NCI-H128 (cell line): ENCODE data around the gene IQUB.
"Not testable (repeated sequence)": the region's sequence is repeated elsewhere in the genome, so short reads cannot be mapped to it uniquely, and the experiment has no call there.

ENCODE experiments used
- DNase-seq: peaks from one replicate; lab custom pipeline; 2025; ENCODE audit not compliant: unreplicated experiment; lab: John Stamatoyannopoulos, UW

IQUB gene

GRCh38 chr7:123548406-123548805 is 14.0 kb upstream of the IQUB start:
- no peak for DNase-seq

DNA sequence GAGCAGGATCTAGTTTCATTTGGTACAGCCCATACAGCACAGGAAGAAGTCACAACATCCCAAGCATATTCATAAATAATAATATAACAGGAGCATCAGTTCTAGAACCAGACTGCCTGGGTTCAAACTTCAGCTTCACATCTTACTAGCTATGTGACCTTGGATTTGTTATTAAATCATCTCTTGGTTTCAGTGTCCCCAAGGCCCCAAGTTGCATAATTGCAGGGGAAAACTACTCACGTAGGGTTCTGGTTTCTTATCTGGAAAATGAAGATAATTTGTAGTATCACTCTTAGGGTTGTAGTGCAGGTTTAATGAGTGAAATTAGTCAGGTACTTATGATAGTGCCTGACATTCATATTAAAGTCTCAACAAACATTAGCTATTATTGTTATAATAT is 5.5 kb upstream of the IQUB start:
- no peak for DNase-seq

- DNase-seq: no peak
Observed at GRCh38 chr7:123538897-123539296, 4.5 kb upstream of the IQUB start.

GRCh38 chr7:123538189-123538714 is 3.9 kb upstream of the IQUB start:
- DNase-seq: no peak

GRCh38 chr7:123537026-123537642 is 2.7 kb upstream of the IQUB start:
- DNase-seq: no peak

DNA sequence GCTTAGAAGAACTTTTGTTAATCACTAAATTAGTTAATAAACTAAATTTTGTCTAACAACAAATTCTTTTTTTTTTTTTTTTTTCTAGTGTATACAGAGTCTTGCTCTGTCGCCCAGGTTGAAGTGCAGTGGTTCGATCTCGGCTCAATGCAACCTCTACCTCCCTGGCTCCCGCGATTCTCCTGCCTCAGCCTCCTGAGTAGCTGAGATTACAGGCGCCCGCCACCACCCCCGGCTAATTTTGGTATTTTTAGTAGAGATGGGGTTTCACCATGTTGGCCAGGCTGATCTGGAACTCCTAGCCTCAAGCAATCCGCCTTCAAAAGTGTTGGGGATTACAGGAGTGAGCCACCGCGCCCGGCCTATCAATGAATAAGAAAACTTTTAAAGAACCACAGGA is 1.1 kb upstream of the IQUB start:
- DNase-seq: no peak

DNA sequence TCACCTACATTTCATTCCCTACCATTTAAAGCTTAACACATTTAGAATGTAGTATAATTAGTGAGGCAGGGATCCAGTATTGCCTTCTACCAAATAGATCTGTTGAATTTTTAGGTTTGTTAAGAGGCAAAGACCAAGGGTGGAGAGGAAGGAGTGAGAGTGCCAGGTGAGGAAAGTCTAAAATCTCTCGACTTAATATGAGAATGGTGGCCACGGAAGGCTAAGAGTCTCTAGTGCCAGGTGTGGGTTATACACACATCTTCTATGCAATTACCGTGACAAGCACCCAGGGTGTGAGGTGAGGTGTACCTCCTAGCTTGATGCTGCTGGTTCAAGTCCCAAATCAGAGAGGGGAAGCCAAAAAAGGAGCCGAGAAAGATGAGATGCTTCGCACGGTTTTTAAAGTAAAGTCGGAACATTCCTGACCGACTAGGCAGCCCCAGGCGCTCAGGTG is 439 bp downstream of the IQUB start:
- no peak for DNase-seq

- DNase-seq: no peak
Observed at GRCh38 chr7:123533553-123533917, 860 bp downstream of the IQUB start.

- DNase-seq: not testable (repeated sequence)
Observed at GRCh38 chr7:123532788-123533552, 1.4 kb downstream of the IQUB start.

DNA sequence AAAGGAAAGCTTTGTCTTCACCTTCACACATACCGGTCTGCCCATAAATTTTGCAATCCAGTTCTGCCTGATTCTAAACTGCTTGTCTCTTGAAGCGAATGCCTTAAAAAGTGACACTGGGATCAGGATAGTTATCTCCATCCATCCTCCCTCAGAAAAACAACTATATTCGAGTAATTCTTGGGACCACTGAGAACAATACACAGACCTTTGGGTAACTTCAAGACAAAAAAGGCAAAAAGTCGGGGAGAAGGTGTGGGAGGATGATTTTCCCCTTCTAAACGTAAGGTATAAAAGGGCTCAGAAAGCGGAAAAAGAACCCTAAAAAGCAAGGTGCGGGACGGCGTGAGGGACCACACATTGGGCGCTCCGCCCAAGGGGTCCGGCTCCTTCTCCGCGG is 2.1 kb downstream of the IQUB start:
- not testable (repeated sequence) for DNase-seq

DNA sequence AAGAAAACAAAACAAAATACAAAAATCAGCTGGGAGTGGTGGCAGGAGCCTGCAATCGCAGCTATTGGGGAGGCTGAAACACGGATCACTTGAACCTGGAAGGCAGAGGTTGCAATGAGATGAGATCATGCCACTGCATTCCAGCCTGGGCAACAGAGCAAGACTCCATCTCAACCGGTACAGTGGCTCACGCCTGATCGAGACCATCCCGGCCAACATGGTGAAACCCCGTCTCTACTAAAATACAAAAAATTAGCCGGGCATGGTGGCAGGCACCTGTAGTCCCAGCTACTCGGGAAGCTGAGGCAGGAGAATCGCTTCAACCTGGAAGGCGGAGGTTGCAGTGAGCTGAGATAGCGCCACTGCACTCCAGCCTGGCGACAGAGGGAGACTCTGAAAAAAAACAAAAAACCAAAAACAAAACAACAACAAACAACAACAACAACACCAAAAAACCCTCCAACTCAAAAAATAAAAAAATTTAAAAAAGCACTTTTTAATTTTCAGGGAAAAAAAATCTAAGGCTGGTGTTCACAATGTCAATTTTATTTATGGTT is 4.3 kb downstream of the IQUB start:
- not testable (repeated sequence) for DNase-seq

DNA sequence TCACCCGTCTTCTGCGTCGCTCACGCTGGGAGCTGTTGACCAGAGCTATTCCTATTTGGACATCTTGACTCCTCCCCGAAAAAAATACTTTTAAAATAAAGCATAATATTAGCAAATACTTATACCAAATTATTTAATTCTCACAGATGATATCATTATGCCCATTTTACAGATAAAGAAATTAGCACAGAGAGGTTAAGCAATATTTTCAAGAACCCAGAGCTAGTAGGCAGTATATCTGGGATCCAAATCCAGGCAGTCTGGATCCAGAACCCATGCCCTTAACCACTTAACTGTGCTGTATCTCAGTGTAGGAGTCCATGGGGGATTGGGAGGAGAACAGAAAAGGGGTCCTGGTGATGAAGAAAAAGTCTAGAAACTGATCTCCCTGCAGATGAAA is 6.1 kb downstream of the IQUB start:
- DNase-seq: no peak

GRCh38 chr7:123527712-123528225 is 6.6 kb downstream of the IQUB start:
- DNase-seq: not testable (repeated sequence)

GRCh38 chr7:123526533-123526932 is 7.9 kb downstream of the IQUB start:
- DNase-seq: not testable (repeated sequence)

DNA sequence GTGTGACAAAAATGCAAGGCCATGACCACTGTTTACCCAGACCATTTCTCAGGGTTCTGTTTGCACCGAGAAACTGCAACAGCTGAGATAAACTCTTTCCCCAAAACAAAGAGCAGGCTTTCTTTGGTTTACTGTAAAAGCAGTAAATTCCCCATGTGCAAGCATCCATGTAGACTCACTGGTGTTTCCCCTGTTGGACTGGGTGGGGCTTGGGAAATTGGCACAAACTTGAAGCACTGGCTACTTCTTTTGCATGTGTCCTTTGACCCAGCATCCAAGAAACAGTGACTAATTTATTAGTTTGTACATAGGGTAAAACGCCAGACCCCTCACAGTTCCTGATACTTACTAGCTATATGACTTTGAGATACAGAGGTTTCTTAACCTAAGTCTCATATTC is 12.3 kb downstream of the IQUB start:
- no peak for DNase-seq

GRCh38 chr7:123505221-123505620 is 29.2 kb downstream of the IQUB start:
- no peak for DNase-seq

DNA sequence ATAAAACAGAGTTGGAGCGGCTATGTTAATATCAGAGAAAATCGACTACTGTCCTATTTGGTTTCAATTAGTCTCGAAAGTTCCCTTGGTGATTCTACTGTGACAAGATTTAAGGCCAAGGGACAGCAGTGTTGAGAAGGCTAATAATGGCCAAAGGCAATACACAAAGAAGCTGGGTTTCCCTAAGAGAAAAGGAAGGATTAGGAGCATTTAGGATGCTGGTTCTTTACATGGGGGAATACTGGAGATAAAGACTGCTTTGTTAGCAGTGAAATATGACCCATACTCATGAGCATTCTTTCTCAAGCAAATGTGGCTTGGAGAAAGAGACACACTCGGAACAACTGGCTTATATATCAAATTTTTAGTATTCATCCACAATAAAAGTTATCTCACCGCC is 32.2 kb downstream of the IQUB start:
- no peak for DNase-seq

GRCh38 chr7:123500878-123501489 is 33.4 kb downstream of the IQUB start:
- DNase-seq: no peak

GRCh38 chr7:123499211-123499970 is 35.0 kb downstream of the IQUB start:
- no peak for DNase-seq

DNA sequence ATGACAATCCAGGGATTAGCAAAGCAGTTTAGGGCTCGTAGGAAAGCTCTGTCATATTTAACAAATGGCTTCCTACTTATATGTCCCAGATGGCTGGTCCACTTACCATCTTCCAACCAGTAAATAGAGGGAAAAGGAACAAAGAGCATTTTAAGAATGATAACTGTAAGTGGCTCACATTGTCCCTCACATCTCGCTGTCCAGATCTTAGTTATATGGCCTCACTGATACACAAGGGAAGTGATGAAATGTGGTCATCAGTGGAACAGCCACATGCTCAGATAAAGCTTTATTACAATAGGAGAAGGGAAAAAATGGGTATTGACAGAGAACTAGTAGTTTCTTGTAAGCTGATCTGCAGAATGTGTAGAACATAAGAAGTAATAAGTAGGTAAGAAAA is 35.8 kb downstream of the IQUB start:
- DNase-seq: no peak

DNA sequence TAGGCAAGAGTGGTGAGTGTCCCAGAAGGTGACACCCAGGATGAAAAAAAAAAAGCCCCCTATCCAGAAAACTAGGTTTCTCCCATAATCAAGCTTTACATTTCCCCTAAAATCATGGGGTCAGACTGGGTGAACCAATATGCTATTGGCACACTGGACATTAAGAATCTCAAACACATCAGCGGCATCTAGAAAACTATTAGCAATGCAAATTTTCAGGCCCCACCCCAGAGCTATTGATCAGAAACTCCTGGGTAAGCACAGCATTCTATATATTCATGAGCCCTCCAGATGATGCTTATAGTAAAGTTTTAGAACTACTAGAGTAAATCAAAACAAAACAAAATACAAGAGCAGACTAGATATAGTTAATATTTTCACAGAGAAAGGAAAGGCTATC is 36.4 kb downstream of the IQUB start:
- no peak for DNase-seq
